Measurements from ENCODE around the gene ANKDD1A. TPM values are rescaled to one million over a fixed set of nuclear protein-coding genes. Genes with fewer than 3 reads are reported as not detected.

Gene ANKDD1A
- total RNA-seq, 2 donors from 2014 or later, result 0.96 to 2.2 TPM

GRCh38 chr15:64883100-64883581, 28.6 kb upstream of the ANKDD1A start:
- no peaks in the 10 kb centered on the region for H3K27me3 ChIP-seq
- no peak overlapping the region for H3K4me3 ChIP-seq
- H3K36me3 ChIP-seq, result no peaks in the 10 kb centered on the region
- DNase-seq (ENCODE audit: low spot score), result no peak
- H3K4me1 ChIP-seq, result peaks cover 0 to 31% of the 10 kb centered on the region in 2 donors
- TF ChIP-seq CTCF (IDR thresholded peaks at IDR 0.05), result no peak
- peak overlapping the region; percentile 60 to 61 for H3K27ac ChIP-seq
- H3K9me3 ChIP-seq, result no peaks in the 10 kb centered on the region

GRCh38 chr15:64883997-64884511, 27.6 kb upstream of the ANKDD1A start:
- H3K27me3 ChIP-seq, result no peaks in the 10 kb centered on the region
- no peak overlapping the region for H3K4me3 ChIP-seq
- H3K4me1 ChIP-seq, result peaks cover 0 to 26% of the 10 kb centered on the region in 2 donors
- no peaks in the 10 kb centered on the region for H3K36me3 ChIP-seq
- peak overlapping the region; percentile 60 to 61 for H3K27ac ChIP-seq
- peak; percentile 86 for DNase-seq (ENCODE audit: low spot score)
- no peaks in the 10 kb centered on the region for H3K9me3 ChIP-seq
- TF ChIP-seq CTCF (IDR thresholded peaks at IDR 0.05), result no peak

- H3K27ac ChIP-seq, result no peak overlapping the region
- H3K36me3 ChIP-seq, result no peaks in the 10 kb centered on the region
- no peak overlapping the region for H3K4me3 ChIP-seq
- no peak for DNase-seq (ENCODE audit: low spot score)
- H3K9me3 ChIP-seq, result no peaks in the 10 kb centered on the region
- TF ChIP-seq CTCF (IDR thresholded peaks at IDR 0.05), result no peak
- peaks cover 0 to 26% of the 10 kb centered on the region in 2 donors for H3K4me1 ChIP-seq
- H3K27me3 ChIP-seq, result no peaks in the 10 kb centered on the region
These were observed 27.0 kb upstream of the ANKDD1A start for GRCh38 chr15:64884679-64885078.

- no peaks in the 10 kb centered on the region for H3K27me3 ChIP-seq
- TF ChIP-seq CTCF (IDR thresholded peaks at IDR 0.05), result no peak
These were observed 23.4 kb upstream of the ANKDD1A start for GRCh38 chr15:64888336-64888735.

GRCh38 chr15:64891561-64891960, 20.1 kb upstream of the ANKDD1A start:
- TF ChIP-seq CTCF (IDR thresholded peaks at IDR 0.05), result no peak
- peaks cover 9 to 38% of the 10 kb centered on the region in 2 donors for H3K4me1 ChIP-seq
- H3K27me3 ChIP-seq, result no peaks in the 10 kb centered on the region
- H3K4me3 ChIP-seq, result no peak overlapping the region
- DNase-seq (ENCODE audit: low spot score), result no peak
- H3K36me3 ChIP-seq, result no peaks in the 10 kb centered on the region
- peak overlapping the region in 1 of 2 donors; percentile 3 for H3K27ac ChIP-seq
- H3K9me3 ChIP-seq, result no peaks in the 10 kb centered on the region

More at GRCh38 chr15:64888336-64888735, 23.4 kb upstream of the ANKDD1A start:
- DNase-seq (ENCODE audit: low spot score), result no peak
- no peak overlapping the region for H3K4me3 ChIP-seq
- no peaks in the 10 kb centered on the region for H3K36me3 ChIP-seq
- no peaks in the 10 kb centered on the region for H3K9me3 ChIP-seq
- H3K27ac ChIP-seq, result no peak overlapping the region
- H3K4me1 ChIP-seq, result peaks cover 0 to 17% of the 10 kb centered on the region in 2 donors
